ENCODE results near the gene SIMC1. TPM values are rescaled to one million over a fixed set of nuclear protein-coding genes. Genes with fewer than 3 reads are reported as not detected.
A peak's percentile ranks its signal among the peaks of the same experiment; 100 is the strongest.
"Not testable (repeated sequence)": the region's sequence is repeated elsewhere in the genome, so short reads cannot be mapped to it uniquely, and the experiment has no call there.

Gene SIMC1
- total RNA-seq, 1 experiment from 2014 or later, result 7.5 TPM

- H3K79me2 ChIP-seq (ENCODE audit: low read length); H4K20me1 ChIP-seq (ENCODE audit: low read length); H3K9me2 ChIP-seq (replicated peaks; ENCODE audit: low read length); DNase-seq; H3K36me3 ChIP-seq (ENCODE audit: low read depth, low read length); H3K4me2 ChIP-seq (ENCODE audit: low read length); intact Hi-C loops (cut with micrococcal nuclease); POLR2A ChIA-PET (ENCODE audit: unreplicated experiment); H3K9ac ChIP-seq (ENCODE audit: low read length); H3F3A ChIP-seq (ENCODE audit: low read length, unreplicated experiment); H3K4me3 ChIP-seq (ENCODE audit: low read length); ATAC-seq; H3K27ac ChIP-seq (ENCODE audit: low read length); H3K27me3 ChIP-seq (ENCODE audit: low read length); H3K9me3 ChIP-seq (ENCODE audit: low read length); CTCF ChIA-PET; H2AFZ ChIP-seq (ENCODE audit: low read length); H3K4me1 ChIP-seq (ENCODE audit: insufficient read depth, low read length); BruUV-seq (replicated peaks): not testable (repeated sequence)
Measured at GRCh38 chr5:176257871-176258505, 19.8 kb downstream of the SIMC1 start.

- H2AFZ ChIP-seq (ENCODE audit: low read length); CTCF ChIA-PET; H3K27ac ChIP-seq (ENCODE audit: low read length); DNase-seq; H3F3A ChIP-seq (ENCODE audit: low read length, unreplicated experiment); H3K4me1 ChIP-seq (ENCODE audit: insufficient read depth, low read length); H3K4me2 ChIP-seq (ENCODE audit: low read length); ATAC-seq; H3K4me3 ChIP-seq (ENCODE audit: low read length); H3K9me2 ChIP-seq (replicated peaks; ENCODE audit: low read length); H3K36me3 ChIP-seq (ENCODE audit: low read depth, low read length); H4K20me1 ChIP-seq (ENCODE audit: low read length); POLR2A ChIA-PET (ENCODE audit: unreplicated experiment); intact Hi-C loops (cut with micrococcal nuclease); H3K27me3 ChIP-seq (ENCODE audit: low read length); H3K79me2 ChIP-seq (ENCODE audit: low read length); H3K9me3 ChIP-seq (ENCODE audit: low read length); BruUV-seq (replicated peaks); H3K9ac ChIP-seq (ENCODE audit: low read length): not testable (repeated sequence)
Measured at GRCh38 chr5:176260682-176261081, 22.5 kb downstream of the SIMC1 start.

- H3K9me2 ChIP-seq (replicated peaks; ENCODE audit: low read length); H3K79me2 ChIP-seq (ENCODE audit: low read length); H3K4me3 ChIP-seq (ENCODE audit: low read length); intact Hi-C loops (cut with micrococcal nuclease); H3K4me1 ChIP-seq (ENCODE audit: insufficient read depth, low read length); H3K36me3 ChIP-seq (ENCODE audit: low read depth, low read length); H4K20me1 ChIP-seq (ENCODE audit: low read length); H3K27ac ChIP-seq (ENCODE audit: low read length); H2AFZ ChIP-seq (ENCODE audit: low read length); POLR2A ChIA-PET (ENCODE audit: unreplicated experiment); DNase-seq; H3K4me2 ChIP-seq (ENCODE audit: low read length); H3K9me3 ChIP-seq (ENCODE audit: low read length); H3K9ac ChIP-seq (ENCODE audit: low read length); CTCF ChIA-PET; H3K27me3 ChIP-seq (ENCODE audit: low read length); H3F3A ChIP-seq (ENCODE audit: low read length, unreplicated experiment); BruUV-seq (replicated peaks): not testable (repeated sequence)
- peak; percentile 31; the same call in 1 of the 2 replicates for ATAC-seq
Measured at GRCh38 chr5:176266448-176266847, 28.2 kb downstream of the SIMC1 start.

- H3K36me3 ChIP-seq (ENCODE audit: low read depth, low read length); ATAC-seq; H3K9me3 ChIP-seq (ENCODE audit: low read length); H3K4me3 ChIP-seq (ENCODE audit: low read length); BruUV-seq (replicated peaks); CTCF ChIA-PET; H3K27me3 ChIP-seq (ENCODE audit: low read length); H2AFZ ChIP-seq (ENCODE audit: low read length); intact Hi-C loops (cut with micrococcal nuclease); H3K9me2 ChIP-seq (replicated peaks; ENCODE audit: low read length); H3K4me2 ChIP-seq (ENCODE audit: low read length); H3F3A ChIP-seq (ENCODE audit: low read length, unreplicated experiment); DNase-seq; POLR2A ChIA-PET (ENCODE audit: unreplicated experiment); H4K20me1 ChIP-seq (ENCODE audit: low read length); H3K79me2 ChIP-seq (ENCODE audit: low read length); H3K27ac ChIP-seq (ENCODE audit: low read length); H3K4me1 ChIP-seq (ENCODE audit: insufficient read depth, low read length); H3K9ac ChIP-seq (ENCODE audit: low read length): not testable (repeated sequence)
Measured at GRCh38 chr5:176289018-176289417, 50.8 kb downstream of the SIMC1 start.

- DNase-seq; H3K36me3 ChIP-seq (ENCODE audit: low read depth, low read length); intact Hi-C loops (cut with micrococcal nuclease); H3K79me2 ChIP-seq (ENCODE audit: low read length); H3K9ac ChIP-seq (ENCODE audit: low read length); CTCF ChIA-PET; POLR2A ChIA-PET (ENCODE audit: unreplicated experiment); H3K9me3 ChIP-seq (ENCODE audit: low read length); H4K20me1 ChIP-seq (ENCODE audit: low read length); H3K27me3 ChIP-seq (ENCODE audit: low read length); H3K9me2 ChIP-seq (replicated peaks; ENCODE audit: low read length); H3K4me1 ChIP-seq (ENCODE audit: insufficient read depth, low read length); H3K27ac ChIP-seq (ENCODE audit: low read length); H3F3A ChIP-seq (ENCODE audit: low read length, unreplicated experiment); H3K4me2 ChIP-seq (ENCODE audit: low read length); H2AFZ ChIP-seq (ENCODE audit: low read length); ATAC-seq; H3K4me3 ChIP-seq (ENCODE audit: low read length): not testable (repeated sequence)
- BruUV-seq (replicated peaks), result TSS peak; percentile 10
Measured at GRCh38 chr5:176290057-176290840, 52.0 kb downstream of the SIMC1 start.

GRCh38 chr5:176305356-176305755, 67.1 kb downstream of the SIMC1 start:
- H3K9ac ChIP-seq (ENCODE audit: low read length); DNase-seq; H2AFZ ChIP-seq (ENCODE audit: low read length); BruUV-seq (replicated peaks); H3K27me3 ChIP-seq (ENCODE audit: low read length); H3K27ac ChIP-seq (ENCODE audit: low read length); H3K9me2 ChIP-seq (replicated peaks; ENCODE audit: low read length); H3K4me3 ChIP-seq (ENCODE audit: low read length); ATAC-seq; POLR2A ChIA-PET (ENCODE audit: unreplicated experiment); H3K9me3 ChIP-seq (ENCODE audit: low read length); H3K79me2 ChIP-seq (ENCODE audit: low read length); CTCF ChIA-PET; H3K4me2 ChIP-seq (ENCODE audit: low read length); intact Hi-C loops (cut with micrococcal nuclease); H3K36me3 ChIP-seq (ENCODE audit: low read depth, low read length); H3K4me1 ChIP-seq (ENCODE audit: insufficient read depth, low read length); H3F3A ChIP-seq (ENCODE audit: low read length, unreplicated experiment); H4K20me1 ChIP-seq (ENCODE audit: low read length): not testable (repeated sequence)

All from PC-3 (cell line).